NCI-H748 (cell line): ENCODE data around the gene EIF2B5.
A peak's percentile ranks its signal among the peaks of the same experiment; 100 is the strongest.

Experiments
- DNase-seq: peaks from one replicate; lab custom pipeline; 2025; ENCODE audit not compliant: unreplicated experiment; lab: John Stamatoyannopoulos, UW

EIF2B5 gene

GRCh38 chr3:184172681-184173373, 37.7 kb downstream of the EIF2B5 start:
- DNase-seq = no peak

- no peak for DNase-seq
Observed at GRCh38 chr3:184173374-184173722, 38.2 kb downstream of the EIF2B5 start.

- DNase-seq = no peak
Observed at GRCh38 chr3:184174284-184174645, 39.1 kb downstream of the EIF2B5 start.

DNA sequence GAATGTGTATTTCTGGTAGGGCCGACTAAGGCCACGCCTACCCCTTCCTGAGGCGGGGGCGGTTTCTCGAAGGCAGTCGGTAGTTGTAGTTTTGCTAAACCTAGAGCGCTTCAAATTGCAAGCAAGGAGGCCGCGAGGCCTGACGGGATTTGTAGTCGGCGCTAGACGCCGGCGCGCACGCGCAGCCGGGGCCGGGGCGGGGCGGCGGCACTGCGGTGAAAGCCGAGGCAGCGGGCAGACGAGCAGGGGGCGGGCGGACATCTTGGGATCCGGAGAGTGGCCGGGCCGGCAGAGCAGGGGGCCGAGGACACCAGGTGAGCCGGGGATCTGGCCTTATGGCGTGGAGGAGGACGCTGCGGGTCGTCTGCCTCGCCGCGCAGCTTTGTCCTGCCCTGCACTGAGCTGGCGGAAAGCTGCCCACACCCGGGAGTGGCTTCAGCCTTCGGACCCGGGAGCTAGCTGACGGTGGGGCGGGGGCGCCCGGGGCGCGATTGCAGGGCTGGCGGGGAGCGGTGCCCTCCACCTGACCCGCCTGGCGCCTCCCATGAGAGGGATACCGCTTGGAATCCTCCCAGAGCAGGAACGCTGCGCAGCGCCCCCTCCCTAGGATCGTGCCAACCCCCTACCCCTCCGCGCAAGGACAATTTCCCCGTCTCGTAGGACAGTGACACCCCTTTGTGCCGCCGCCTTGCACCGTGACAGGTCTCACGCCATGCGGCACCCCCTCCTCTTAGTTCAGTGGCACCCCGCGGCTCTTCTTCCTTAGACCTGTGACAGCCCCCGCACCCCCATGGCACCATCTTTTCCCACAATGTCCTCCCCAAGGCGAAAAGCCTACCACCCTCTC, 39.7 kb downstream of the EIF2B5 start, which contains the start of gene AP2M1:
TSS of gene AP2M1 (plus strand) at position 210 of the 847 bp plus-strand sequence. CDS start 2,139 bp downstream, outside the sequence.
- DNase-seq = peak; percentile 96

DNA sequence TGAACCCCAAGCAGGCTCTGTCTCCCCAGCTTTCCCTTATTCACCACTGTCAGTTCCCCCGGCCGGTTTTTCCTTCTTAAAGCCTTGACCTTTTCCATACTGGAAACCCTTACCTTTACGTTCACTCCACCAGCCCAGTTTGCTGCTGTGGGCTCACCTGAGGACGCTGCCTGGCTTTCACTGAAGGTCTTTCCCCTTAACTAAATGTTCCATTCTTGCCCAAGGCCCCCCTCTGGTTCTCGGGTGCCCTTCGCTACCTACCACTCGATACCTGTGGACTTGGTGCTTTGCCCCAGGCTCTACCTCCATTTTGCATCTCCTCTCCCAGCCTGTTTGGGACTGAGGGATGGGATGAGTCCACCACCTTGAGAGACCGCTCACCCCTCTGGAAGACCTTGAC, 40.3 kb downstream of the EIF2B5 start:
- peak; percentile 1 for DNase-seq

GRCh38 chr3:184175981-184176376, 40.8 kb downstream of the EIF2B5 start:
- DNase-seq = no peak

- DNase-seq = no peak
Observed at GRCh38 chr3:184176377-184177330, 41.5 kb downstream of the EIF2B5 start.

DNA sequence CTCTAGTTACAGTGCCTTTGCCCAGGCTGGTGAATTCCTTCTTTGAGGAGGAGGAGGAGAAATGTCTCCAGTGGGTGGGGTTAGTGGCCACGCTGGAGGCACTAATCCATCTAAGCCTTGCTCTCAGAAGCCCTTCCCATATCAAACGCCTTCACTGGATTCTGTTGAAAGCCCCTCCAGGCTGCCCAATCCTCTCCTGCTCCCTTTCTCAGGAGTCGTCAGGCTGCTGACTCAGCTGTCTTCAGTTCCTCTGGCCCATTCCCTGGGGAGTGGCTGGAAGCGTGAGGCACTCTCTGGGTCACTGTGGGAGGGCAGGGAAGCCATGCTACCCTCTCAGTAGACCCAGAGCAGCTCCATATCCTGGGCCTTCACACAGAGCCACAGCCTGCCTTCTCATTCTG, 42.2 kb downstream of the EIF2B5 start:
- no peak for DNase-seq

DNA sequence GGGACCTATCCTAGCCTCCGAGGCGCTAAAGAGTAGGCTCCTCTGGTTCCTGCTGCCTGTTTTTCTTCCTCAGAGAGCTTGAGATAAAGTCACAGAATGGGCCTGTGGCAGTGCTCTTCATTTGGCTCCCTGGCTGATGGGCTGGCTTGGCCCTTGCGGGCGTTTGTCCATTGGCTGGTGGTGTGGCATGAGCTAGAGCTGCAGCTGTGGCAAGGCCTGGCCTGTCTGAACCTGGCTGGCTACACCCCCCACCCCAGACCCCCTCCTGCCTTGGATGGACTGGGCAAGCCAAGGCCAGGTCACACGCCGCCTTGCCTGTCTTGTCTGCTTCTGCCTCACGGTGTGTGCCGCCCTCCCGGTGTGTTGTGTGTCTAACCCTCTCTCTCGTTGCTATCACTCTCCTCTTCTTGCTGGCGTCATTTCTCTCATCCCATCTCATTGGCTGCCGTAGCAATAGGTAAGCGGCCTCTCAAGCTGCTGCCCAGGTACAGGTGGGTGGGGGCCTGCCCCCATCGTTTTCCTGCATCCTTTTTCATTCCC, 42.7 kb downstream of the EIF2B5 start:
- DNase-seq = no peak

- no peak for DNase-seq
Observed at GRCh38 chr3:184178521-184179138, 43.5 kb downstream of the EIF2B5 start.

- DNase-seq = no peak
Observed at GRCh38 chr3:184180165-184180564, 45.0 kb downstream of the EIF2B5 start.

DNA sequence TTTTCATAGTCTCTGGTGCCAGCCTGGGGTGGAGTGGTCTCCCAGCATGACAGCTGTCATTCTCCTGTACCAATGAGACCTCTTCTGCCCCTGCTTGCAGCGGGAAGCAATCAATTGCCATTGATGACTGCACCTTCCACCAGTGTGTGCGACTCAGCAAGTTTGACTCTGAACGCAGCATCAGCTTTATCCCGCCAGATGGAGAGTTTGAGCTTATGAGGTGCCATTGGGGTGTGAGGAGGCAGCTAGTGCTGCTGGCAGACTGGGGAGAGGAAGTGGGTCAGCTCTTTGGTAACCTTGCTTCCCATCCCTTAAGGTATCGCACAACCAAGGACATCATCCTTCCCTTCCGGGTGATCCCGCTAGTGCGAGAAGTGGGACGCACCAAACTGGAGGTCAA, 46.4 kb downstream of the EIF2B5 start:
- no peak for DNase-seq

DNA sequence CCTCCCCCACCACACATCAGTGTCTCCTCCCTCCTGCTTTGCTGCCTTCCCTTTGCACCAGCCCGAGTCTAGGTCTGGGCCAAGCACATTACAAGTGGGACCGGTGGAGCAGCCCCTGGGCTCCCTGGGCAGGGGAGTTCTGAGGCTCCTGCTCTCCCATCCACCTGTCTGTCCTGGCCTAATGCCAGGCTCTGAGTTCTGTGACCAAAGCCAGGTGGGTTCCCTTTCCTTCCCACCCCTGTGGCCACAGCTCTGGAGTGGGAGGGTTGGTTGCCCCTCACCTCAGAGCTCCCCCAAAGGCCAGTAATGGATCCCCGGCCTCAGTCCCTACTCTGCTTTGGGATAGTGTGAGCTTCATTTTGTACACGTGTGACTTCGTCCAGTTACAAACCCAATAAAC, 48.5 kb downstream of the EIF2B5 start:
- no peak for DNase-seq

DNA sequence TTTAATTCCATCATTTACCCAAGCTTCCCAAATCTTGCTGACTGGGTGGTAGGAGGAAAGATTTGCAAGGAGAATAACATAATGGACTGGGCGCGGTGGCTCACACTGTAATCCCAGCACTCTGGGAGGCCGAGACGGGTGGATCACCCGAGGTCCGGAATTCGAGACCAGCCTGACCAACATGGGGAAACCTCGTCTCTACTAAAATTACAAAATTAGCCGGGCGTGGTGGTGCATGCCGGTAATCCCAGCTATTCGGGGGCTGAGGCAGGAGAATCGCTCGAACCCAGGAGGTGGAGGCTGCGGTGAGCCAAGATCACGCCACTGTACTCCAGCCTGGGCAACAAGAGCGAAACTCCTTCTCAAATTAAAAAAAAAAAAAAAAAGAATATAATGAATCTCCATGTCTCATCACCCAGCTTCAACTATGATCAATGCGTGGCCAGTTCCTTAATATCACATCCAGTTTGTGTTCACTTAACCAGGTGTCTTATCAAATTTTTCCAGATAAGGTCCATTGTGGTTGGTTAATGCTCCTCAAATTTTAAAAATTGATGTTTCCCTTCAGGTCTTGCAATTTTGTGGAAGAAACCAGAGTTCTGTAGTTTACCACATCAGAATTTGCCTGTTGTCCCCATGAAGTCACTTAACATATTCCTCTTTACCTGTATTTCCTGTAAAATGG, 49.5 kb downstream of the EIF2B5 start:
- DNase-seq = no peak

DNA sequence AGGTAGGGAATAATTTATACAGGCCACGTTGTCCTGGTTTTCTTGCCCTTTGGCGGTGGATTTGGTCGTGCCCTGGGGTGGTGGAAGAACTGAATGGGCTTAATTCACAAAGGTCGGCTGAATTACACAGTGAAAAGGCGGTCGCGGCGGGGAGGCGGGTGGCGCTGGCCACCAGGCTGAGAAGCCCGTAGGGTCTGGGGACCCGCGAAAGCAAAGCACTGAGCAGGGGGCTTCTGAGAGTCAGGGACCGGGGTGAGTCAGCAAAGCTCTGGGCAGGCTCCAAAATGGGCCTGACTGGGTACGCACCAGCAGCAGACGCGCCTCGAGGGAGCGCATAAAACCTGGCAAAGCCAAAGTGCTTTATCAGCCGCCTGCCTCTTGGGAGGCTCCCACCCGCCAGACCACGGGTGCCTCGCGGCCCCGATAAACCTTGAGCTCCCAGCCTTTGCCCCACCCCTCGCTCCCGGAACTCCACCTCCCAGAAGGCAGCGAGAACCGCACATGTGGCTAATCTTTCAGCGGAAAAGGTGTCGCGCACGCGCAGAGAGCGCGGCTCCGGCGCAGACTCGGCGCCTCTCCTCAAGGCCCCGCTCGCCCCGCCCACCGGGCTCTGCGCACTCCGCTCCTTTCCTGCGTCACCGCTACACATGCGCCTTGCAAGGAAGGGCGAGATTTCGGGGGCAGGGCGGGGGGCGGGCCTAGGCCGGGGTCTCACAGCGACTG, 50.5 kb downstream of the EIF2B5 start:
- peak; percentile 98 for DNase-seq

DNA sequence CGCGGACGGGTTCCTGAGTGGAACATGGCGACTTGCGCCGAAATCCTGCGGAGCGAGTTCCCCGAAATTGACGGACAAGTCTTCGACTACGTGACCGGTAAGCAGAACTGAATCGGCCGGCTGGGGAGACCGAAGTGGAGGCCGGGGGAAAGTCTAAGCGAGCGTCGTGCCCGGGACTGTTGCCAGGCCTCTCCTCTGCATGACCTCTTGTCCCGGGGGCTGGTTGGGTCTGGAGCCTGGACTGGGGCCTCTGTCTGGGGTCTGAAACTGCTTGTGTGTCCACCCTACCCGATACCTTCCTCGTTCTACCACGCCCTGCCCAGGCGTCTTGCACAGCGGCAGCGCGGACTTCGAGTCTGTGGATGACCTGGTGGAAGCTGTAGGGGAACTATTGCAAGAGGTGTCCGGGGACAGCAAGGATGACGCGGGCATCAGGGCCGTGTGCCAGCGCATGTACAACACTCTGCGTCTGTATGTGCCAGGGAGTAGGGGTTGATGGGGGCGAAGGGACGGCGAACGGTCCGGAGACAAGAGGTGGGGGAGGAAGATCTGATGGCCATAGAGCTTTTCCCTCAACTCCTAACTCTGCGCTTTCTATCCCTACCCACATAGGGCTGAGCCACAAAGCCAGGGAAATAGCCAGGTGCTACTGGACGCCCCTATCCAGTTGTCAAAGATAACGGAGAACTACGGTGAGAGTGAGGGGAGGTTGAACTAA, 51.2 kb downstream of the EIF2B5 start, which contains the start of gene ABCF3:
TSS of gene ABCF3 (plus strand) at position 16 of the 718 bp plus-strand sequence. CDS start at position 25, 9 bp downstream.
- peak; percentile 25 for DNase-seq

DNA sequence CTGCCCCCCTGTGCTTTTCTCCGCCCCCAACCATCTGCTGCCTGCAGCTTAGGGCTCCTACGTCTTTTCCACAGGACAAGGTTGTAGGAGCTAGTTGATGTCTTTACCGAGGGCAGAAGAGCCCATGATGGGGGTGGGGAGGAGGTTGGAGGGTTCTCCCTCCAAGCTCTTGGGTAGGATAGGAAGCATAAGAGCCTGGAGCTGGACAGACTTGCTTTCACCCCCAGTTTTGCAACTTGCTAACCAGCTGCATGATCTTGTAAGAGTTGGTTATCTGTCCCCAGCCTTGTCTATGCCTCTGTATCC, 51.7 kb downstream of the EIF2B5 start:
- DNase-seq = no peak

- DNase-seq = no peak
Observed at GRCh38 chr3:184188080-184188479, 52.9 kb downstream of the EIF2B5 start.

GRCh38 chr3:184189421-184189820, 54.3 kb downstream of the EIF2B5 start:
- DNase-seq = no peak
